NCI-H526 treated with DMSO at 0.1 percent for 48 hours (cell line): ENCODE data around the gene S100A11.
"Not testable (repeated sequence)": the region's sequence is repeated elsewhere in the genome, so short reads cannot be mapped to it uniquely, and the experiment has no call there.

Source experiments
- DNase-seq: peaks from one replicate; lab custom pipeline; 2025; lab: John Stamatoyannopoulos, UW

S100A11 gene

DNA sequence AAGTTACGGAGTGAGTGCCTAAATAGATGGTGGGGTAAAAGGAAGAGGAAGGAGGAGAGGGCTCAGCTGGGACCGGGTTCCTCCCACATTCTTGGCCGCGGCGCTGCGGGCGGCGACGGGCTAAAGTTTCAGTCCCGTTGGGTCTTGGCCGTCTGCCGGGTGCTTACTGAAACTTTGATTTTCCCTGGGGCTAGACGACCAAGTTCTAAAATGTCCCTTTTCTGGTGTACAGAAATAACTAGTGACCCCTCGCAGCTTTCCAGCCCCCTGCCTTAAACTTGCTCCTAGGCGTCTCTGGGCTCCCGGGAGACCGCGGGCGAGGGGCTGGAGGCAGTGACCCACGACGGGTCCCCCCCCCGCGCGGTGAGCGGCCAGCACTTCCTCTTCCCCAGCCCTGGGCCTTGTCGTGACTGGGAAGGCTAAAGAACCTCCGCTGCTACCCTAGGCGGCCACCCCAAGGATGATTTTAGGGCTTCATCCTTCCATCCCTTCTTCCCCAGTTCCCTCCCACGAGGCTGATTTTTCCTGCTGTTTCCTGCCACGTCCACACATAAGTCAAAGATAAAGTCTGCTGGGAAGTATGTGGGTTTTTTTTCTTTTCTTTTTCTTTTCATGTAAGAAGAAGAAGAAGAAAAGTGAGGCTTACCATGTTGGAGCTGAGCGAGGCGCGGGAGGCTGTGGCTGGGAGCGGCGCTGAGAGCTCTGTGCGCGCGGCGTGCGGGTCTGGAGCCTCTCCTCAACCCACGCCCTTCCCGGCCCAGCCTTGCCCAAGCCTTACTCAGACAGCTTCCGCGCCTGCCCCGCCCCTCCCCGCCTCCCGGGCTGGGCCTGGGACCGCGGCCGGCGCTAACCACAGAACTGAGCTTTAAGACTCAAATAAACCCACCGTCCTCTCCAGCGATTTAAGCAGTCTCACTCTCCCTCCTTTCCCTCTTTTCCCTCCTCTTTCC is at the start of gene S100A11:
S100A11 (minus strand) TSS at position 738 of the 950 bp plus-strand sequence; CDS start at position 649, 89 bp downstream.
- DNase-seq, result peak; percentile 73

DNA sequence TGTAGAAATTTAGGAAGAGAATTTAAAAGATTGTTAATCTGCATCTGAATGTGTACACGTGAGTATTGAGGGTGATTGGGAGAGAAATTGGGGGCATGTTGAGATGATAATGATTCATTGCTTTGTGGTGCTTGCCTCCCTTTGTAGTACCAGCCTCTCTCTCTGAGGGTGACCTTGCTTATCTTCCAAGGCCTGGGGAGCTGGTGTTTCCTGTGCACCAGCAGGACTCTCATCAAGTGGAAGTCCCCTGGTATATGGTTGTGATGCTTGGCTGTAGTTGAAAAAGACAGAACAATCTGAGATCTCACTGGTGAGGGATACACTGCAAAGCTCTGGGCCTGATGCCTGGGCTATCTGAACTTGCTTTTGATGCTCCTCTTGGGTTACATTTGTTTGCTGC is 48.0 kb upstream of the S100A11 start:
- no peak for DNase-seq

DNA sequence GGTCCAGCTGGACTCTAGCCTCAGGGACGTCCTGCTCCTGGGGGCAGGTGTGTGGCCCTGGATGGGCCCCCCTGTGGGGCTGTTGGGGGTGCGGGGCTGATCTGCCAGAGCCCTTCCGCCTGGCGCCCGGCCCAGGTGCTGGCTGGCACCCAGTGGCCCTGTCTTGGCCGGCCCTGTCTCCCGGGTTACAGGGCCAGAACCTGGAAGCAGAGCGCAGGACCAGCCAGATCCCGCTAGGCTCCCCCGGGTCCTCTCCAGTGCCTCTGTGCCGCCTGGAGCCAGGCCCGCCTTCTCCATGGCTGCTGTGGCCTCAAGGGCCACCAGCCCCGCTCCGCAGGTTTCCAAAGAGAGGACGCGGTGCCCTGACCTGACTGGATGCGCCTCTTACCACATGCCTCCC is 44.2 kb upstream of the S100A11 start:
- not testable (repeated sequence) for DNase-seq

DNA sequence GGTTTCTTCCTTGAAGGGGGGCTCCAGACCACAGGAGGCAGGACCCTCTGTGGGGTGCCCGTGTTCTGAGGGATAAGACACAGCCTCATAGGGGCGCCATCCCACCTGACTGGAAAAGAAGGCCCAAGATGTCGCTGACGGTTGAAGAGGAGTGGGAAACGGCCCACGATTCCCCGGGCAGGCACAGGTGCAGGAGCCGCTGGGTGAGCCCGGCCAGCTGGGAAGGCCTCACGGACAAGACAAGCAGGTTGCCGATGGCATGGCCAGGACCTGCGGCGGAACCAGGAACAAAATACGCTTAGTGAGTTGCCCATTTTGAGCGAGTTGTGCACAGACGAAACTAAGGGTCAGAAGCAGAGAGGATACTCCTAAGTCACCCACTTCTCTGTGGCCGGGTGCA is 43.7 kb upstream of the S100A11 start:
- DNase-seq, result not testable (repeated sequence)

DNA sequence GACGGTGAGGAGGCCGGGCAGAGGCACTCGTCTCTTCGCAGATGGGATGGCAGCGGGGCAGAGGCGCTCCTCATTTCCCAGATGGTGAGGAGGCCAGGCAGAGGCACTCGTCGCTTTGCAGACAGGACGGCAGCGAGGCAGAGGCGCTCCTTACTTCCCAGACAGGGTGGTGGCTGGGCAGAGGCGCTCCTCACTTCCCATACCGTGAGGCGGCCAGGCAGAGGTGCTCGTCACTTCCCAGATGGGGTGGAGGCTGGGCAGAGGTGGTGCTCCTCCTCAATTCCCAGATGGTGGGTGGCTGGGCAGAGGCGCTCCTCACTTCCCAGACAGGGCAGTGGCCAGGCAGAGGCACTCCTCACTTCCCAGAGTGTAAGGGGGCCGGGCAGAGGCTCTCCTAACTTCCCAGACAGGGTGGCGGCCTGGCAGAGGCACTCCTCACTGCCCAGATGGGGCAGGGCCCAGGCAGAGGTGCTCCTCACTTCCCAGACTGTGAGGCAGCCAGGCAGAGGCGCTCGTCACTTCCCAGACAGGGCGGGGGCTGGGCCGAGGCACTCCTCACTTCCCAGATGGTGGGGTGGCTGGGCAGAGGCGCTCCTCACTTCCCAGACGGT is 42.1 kb upstream of the S100A11 start:
- DNase-seq, result no peak

DNA sequence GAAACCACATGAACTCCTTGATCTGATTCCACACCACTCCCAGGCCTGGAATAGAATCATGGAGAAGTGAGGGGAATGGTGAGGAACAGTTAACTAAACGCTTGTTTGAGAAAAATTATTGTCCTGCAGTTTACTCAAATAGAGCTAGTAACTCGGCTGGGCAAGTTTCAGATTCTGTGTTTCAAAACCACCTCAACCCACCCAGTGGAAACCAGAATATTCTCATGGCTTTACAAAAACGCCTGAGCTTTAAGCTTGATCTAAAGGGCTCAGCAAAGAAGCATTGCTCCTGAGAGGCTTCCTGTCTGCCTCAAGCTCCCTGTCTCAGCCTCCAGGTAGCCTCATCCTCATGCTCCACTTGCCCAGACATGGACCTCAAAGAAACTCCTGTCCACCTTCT is 35.5 kb upstream of the S100A11 start:
- DNase-seq, result no peak

DNA sequence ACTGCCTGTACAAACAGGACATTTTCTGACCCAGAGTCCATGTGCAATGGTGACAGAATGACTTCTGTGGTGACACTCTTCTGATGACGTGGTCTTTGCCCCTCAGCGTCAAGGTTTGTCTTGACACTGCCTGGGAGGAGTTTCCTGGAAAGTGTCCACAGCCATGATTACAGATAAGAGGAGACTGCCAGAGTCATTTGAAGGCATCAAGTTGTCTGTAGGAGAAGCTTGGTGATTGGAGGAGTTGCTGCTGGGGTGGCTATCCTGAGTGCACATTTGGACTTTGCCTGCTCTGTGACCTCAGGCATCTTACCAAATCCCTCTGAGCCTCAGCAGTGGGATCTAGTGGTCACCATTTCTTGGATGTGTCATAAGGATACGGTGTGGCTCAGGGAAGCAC is 34.3 kb upstream of the S100A11 start:
- DNase-seq, result no peak

DNA sequence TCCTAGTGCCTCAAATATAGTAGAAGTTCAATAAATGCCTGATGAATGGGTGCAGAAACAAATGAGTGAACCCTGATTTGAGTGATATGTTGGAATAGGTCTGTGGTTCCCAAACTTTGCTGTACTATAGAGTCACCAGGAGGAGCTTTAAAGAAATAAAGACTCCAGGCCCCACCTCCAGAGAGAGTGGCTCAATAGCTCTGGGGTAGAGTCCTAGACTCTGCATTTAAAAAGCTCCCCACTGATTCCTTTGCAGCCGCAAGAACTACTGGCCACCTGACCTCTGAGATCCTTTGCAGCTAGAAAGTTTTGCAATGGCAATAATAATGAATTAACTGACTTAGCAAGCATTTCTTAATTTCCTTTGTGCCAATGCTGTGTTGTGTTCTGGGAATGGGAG is 31.1 kb upstream of the S100A11 start:
- no peak for DNase-seq

DNA sequence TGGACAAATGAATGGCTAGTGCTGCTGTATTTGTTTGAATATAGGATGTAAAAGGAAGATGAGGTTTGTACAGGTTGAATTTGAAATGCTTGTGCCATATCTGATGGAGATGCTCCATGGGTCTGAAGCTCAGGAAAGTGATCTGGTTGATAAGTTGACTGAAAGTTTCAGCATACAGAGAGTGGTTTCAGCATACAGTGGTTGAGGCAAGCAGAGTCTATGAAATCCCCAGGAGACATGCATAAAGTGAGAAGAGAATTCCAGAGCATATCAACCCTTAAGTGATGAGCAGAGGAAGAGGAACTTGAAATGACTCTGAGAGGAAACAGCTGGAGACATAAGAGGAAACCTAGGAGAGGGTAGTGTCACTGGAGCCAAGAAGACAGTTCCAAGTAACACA is 30.3 kb upstream of the S100A11 start:
- DNase-seq, result no peak

DNA sequence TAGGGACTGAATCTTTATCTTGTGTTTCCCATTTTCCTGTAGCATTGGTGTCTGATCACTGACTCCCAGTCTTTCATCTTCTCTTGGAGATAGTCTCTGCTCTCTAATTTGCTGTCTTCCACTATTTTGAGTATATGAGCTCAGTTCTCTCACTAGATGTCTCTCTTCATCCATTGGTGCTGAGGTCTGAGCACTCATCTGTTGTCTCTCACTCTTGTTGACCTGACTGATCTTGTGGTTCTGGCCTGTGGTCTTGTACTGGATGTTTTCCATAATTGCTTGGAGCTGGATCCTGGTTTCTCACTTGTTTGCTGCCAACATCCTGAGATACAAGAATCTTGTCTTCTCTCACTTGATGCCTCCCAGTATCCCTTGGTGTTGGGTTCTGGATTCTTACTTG is 25.1 kb upstream of the S100A11 start:
- no peak for DNase-seq

DNA sequence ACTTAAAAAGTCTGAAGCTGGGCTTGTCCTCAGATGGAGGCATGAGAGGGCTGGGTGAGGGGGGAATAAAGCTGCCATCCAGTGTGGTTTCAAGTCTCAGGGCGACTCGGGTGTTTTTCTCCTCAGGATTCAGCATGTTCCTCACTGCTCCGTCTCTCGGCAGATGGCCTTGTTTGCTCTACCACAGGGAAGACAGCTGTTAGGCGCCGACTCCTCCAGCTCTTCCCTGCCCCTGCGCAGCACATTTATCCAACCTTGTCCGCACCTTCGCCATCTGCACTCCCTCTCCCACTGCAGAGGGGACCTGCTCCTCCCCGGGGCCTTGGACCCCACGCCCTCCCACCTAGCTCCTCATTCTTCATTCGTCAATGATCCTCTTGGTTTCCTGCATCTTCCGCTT is 16.6 kb upstream of the S100A11 start:
- no peak for DNase-seq

DNA sequence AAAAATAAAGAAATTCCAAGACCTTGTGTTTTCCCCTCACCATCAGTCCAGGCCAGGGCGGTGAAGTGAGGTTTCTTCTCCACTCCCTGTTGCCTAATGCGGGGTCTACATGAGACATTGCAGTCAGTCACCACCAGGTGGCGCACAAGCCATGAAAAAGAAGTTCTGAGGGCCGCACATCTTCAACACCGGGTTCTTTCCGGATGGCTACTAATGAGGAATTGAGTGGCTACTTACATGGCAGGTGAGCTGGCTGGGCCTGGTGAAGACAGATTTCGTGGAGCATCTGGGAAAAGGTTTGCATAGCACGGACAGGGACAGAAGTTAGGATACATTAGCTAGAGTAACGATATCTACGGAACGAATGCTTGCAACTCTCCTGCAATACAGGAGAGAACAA is 15.8 kb upstream of the S100A11 start:
- peak; percentile 73 for DNase-seq

DNA sequence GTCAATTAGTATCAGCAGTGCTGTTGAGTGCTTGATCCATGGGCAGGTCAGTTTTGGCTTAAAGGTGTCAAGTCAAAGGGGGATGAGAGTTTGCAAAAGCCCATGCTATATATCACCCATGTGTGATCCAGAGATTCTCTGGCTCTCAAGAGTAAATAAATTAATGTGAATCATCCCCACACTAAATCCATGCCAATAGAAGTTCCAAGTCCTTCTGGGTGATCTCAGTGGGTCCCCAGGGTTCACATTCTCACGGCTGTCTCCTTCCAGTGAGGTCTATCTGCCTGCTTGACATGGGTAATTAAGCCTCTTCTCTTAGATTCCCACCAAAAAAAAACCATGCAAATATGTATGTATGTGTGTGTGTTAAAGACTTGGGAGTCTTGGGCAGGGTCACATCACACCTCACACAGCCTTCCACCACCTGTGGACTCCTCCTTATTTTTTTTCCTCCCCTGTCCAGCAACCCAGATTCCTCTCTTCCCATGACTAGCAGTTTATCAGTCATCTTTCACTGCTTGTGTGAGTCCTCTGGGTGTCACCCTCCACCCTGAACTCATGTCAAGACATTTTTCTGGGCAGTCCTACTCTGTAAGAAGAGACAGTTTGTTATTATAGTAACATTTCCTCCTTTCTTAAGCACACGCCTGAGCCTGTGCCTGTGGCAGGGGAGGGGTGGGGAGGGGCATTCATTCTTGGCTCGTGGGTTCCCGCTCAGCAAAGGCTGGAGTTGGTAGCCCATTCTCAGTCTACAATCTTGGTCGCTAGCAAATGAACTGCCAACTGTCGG is 14.3 kb upstream of the S100A11 start:
- no peak for DNase-seq

DNA sequence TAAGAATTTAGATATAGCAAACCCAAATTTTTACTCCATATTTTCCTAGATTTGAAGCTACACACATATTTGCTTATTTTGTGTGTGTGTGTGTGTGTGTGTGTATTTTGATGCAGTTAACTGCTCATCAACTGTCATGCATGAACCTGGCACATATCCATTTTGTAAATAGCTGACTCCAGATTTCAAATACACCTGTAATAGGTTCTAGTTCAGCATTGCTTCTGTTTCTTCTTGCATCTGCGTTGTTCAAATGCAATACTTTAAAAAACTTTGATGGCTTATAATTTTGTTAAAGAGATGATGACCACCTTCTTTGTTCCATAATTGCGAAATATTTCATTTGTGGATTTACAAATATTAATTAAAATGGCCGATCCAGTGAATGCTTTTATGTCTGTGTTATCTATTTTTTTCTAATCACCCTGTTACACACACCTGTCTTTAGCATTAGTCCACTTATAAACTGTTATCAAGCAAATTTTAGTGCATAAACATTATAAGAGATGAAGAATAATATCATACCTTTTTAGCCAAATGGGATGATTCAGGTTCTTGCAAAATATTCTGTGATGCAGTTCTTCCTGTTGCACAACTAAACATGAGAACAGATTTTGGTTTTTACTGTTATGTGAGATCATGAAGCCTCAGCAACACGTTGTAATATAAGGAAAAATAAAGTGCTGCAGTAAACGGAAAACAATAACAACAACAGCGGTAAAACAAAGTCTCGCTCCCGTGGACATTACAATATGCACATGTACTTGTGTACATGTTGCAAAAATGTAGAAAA is 12.7 kb upstream of the S100A11 start:
- no peak for DNase-seq

DNA sequence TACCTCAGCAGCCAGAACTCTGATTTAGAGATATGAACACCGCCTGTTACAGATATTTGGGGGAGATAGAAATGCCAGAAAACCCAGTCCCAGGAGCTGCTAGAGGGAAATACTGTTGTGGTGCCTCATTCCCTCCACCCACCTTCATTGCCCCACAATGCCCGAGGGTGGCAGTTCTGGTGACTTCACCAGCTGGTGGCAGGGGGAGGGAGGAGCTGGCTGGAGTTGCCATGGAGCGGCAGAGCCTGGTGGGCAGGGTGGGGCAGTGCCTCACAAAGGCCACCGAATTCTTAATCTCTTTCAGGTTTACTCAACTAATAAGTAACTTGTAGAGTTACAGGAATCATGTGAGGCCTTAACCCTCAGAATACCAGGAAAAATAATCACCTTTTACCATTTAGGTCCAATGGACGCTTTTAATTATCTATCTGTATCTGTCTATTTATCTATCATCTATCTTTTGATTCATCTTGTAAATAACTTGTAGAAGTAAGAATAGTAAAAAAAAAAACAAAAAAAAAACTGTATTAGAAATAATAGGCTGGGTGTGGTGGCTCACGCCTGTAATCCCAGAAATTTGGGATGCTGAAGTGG is 11.7 kb upstream of the S100A11 start:
- DNase-seq, result no peak

DNA sequence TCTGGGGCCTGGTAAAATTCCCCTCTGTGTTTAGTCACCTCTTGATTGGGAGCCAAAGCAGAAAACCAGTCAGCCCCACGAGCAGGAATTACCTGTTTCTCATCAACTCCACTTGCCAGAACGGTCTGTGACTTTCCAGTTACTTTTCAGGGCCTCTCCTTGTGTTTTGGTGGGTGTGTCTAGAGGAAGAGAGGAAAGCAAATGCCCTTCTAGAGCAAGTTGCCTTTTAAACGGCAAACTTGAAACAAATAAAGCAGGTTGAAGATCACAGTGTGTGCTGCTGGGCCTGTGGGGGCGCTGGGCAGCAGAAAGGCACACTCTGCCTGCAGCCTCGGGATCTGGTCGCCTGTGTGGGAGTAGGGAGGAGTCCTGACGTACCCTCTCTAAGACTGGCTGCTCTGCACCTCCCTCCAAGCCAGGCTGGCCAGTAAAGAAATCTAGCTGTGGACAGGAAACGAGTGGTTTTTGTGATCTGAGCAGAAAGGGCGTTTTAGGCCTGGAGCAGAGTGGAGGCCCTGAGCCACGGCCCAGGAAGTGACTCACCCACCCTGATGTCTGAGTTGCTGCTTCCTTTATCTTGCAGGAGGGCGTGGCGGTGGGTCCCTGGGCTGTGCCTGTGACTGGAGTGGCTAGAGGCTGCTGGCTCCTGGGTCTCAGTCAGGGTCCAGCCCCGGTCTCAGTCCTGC is 11.1 kb upstream of the S100A11 start:
- peak; percentile 89 for DNase-seq

DNA sequence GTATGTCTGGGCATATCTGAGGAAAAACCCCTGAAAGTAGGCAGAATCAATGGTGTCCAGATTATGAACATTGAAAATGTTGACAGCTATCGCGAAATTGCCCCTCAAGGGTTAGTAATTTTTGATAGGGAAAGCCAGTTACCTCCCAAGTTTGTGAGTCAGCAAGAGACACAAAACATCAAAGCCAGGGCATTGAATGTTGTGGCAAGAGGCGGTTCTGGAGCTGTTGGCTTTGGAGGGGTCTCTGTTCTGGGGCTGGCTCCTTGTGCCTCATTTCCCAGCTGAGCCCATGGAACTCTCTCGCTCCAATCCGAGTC is 10.6 kb upstream of the S100A11 start:
- DNase-seq, result no peak

DNA sequence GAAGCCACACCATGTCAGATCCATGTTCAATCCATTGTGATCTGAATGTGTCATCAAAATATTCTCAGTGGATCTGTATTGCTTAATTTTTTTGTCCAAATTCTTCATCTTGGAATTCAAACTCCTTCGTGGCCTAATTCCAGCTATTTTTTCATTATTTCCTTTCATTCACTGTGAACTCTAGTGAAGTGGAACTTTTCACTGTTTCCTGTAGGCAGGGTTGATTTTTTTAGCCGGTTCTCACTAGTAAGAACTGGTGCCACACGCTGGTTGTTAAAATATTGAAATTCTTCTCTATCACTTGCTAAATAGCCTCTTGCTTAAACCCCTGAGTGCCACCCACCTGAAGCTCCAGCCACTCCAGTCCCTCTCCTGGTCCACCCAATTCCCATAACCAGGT is 7.6 kb upstream of the S100A11 start:
- DNase-seq, result no peak

DNA sequence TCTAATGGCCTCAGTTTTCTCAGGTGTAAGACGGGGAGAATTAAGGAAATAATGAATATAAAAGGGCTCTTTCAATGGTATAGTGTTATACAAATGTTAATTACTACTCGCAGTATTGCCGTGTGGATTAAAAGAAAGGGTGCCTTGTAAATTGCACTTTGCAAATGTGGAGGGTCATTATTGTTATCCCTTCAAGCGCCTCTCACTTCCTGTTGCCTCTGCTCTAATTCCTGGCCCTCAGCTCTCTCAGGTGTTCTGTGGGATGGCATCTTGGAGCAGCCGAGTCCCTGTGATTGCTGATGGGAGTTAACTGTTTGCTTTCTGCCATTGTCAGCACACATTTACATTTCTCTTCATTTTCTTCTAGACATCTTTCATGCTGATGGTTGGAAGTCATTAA is 7.1 kb upstream of the S100A11 start:
- no peak for DNase-seq

DNA sequence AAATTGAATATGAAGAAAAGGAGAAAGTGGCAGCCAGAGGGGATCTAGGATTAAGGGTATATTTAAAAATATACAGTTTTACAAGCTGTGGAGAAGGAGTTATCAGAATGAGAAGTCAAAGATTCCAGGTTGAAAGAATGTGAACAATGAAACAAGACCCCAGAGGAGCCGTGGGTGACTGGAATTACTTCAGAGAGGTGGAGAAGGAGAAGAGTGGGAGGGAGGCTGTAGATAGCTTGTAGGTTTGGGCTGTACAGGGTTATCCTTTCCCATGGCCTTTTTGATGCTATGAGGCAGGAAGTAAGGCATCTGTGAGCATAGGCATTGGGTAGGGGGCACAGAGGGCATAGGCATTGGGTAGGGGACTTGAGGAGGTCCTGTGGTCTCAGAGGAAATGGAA is 5.2 kb upstream of the S100A11 start:
- no peak for DNase-seq

DNA sequence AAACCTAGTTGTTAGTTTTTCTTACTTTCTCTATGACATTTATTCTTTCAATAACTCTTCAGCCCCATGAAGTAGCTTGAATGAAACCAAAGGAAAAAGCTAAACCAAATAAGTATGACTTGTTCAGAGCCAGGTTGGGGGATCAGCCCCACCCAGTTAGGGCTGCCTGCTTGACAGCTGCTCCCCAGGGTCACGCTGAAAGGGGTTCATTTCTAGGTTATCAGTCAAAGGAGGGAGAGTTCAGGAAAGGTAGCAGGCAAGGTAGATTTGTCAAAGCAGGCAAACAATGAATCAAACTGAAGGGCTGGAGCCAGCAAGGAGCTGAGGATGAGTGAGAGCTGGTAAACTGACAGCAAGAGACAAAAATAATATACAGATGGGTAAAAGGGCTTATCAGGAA is 3.1 kb upstream of the S100A11 start:
- no peak for DNase-seq
